HG03558 (cell line): ENCODE measurements around the gene SETMAR.
"Not testable (repeated sequence)": the region's sequence is repeated elsewhere in the genome, so short reads cannot be mapped to it uniquely, and the experiment has no call there.

ENCODE experiments used
- ATAC-seq: cut with Tn5 transposase; IDR thresholded peaks from one replicate; pipeline ENCODE4 v1.9.1; 2021; ENCODE audit warnings: moderate number of reproducible peaks; ENCODE audit not compliant: unreplicated experiment; ENCODE audit errors: extremely low read depth

Gene SETMAR

GRCh38 chr3:4303187-4304123 lies at the start of gene SETMAR:
SETMAR (plus strand) TSS chr3:4303369; CDS start chr3:4303371, 2 bp downstream.
- peak; percentile 89 for ATAC-seq

- ATAC-seq = no peak
Measured at GRCh38 chr3:4261406-4261805, 41.8 kb upstream of the SETMAR start.

GRCh38 chr3:4264040-4264439 lies 39.1 kb upstream of the SETMAR start:
- ATAC-seq = no peak

- no peak for ATAC-seq
Measured at GRCh38 chr3:4270720-4271119, 32.4 kb upstream of the SETMAR start.

GRCh38 chr3:4271834-4272233 lies 31.3 kb upstream of the SETMAR start:
- ATAC-seq = no peak

GRCh38 chr3:4279516-4280105 lies 23.6 kb upstream of the SETMAR start:
- ATAC-seq = no peak

- no peak for ATAC-seq
Measured at GRCh38 chr3:4281991-4282390, 21.2 kb upstream of the SETMAR start.

GRCh38 chr3:4284865-4285264 lies 18.3 kb upstream of the SETMAR start:
- no peak for ATAC-seq

GRCh38 chr3:4289044-4289443 lies 14.1 kb upstream of the SETMAR start:
- ATAC-seq = no peak

- ATAC-seq = peak; percentile 79
Measured at GRCh38 chr3:4290272-4290893, 12.8 kb upstream of the SETMAR start.

GRCh38 chr3:4292301-4292700 lies 10.9 kb upstream of the SETMAR start:
- ATAC-seq = no peak

- ATAC-seq = no peak
Measured at GRCh38 chr3:4294616-4295327, 8.4 kb upstream of the SETMAR start.

- not testable (repeated sequence) for ATAC-seq
Measured at GRCh38 chr3:4296454-4296853, 6.7 kb upstream of the SETMAR start.

GRCh38 chr3:4297486-4297885 lies 5.7 kb upstream of the SETMAR start:
- no peak for ATAC-seq

GRCh38 chr3:4302747-4303146 lies 422 bp upstream of the SETMAR start:
- no peak for ATAC-seq

- not testable (repeated sequence) for ATAC-seq
Measured at GRCh38 chr3:4305210-4305609, 2.0 kb downstream of the SETMAR start.

- ATAC-seq = no peak
Measured at GRCh38 chr3:4306091-4306490, 2.9 kb downstream of the SETMAR start.

GRCh38 chr3:4306860-4307259 lies 3.7 kb downstream of the SETMAR start:
- no peak for ATAC-seq

GRCh38 chr3:4309491-4310128 lies 6.4 kb downstream of the SETMAR start:
- ATAC-seq = no peak

GRCh38 chr3:4310971-4311370 lies 7.8 kb downstream of the SETMAR start:
- ATAC-seq = no peak
